ENCODE results near the gene CAND1. TPM values are rescaled to one million over a fixed set of nuclear protein-coding genes. Genes with fewer than 3 reads are reported as not detected.

The CAND1 gene
- total RNA-seq, 1 donor from 2014 or later = 166 TPM

DNA sequence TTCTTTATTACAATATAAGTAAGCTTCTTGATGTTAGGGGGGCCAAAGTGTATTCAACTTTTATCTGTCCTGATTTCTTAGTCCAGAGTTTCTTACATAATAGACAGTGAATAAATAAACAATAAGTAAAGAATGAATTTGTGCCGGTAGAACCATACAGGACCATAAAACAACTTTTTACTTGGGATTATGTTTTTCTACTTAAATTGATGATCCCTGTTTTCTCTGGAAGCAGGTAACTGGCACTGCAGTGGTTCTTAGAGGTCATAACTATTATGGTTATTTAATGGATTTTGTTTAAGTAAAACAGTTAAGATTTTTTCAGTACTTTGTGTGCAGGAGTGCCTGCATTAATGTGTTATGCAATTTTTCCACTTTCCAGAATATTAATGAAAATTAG is 10.5 kb downstream of the CAND1 start:
- DNase-seq (ENCODE audit: low spot score) = no peak
- peaks cover 6% of the 10 kb centered on the region for H3K36me3 Mint-ChIP-seq (ENCODE audit: low read depth)
- H3K9me3 Mint-ChIP-seq (ENCODE audit: low read depth) = no peaks in the 10 kb centered on the region
- H3K4me1 Mint-ChIP-seq (ENCODE audit: low read depth) = peaks cover 48% of the 10 kb centered on the region
- peak overlapping the region; percentile 1 for H3K27ac Mint-ChIP-seq (ENCODE audit: unreplicated experiment)
- no peak overlapping the region for H3K4me3 Mint-ChIP-seq (ENCODE audit: unreplicated experiment)
- no peaks in the 10 kb centered on the region for H3K27me3 Mint-ChIP-seq (ENCODE audit: low read depth)
- TF ChIP-seq, protein P1, sequence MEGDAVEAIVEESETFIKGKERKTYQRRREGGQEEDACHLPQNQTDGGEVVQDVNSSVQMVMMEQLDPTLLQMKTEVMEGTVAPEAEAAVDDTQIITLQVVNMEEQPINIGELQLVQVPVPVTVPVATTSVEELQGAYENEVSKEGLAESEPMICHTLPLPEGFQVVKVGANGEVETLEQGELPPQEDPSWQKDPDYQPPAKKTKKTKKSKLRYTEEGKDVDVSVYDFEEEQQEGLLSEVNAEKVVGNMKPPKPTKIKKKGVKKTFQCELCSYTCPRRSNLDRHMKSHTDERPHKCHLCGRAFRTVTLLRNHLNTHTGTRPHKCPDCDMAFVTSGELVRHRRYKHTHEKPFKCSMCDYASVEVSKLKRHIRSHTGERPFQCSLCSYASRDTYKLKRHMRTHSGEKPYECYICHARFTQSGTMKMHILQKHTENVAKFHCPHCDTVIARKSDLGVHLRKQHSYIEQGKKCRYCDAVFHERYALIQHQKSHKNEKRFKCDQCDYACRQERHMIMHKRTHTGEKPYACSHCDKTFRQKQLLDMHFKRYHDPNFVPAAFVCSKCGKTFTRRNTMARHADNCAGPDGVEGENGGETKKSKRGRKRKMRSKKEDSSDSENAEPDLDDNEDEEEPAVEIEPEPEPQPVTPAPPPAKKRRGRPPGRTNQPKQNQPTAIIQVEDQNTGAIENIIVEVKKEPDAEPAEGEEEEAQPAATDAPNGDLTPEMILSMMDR (IDR thresholded peaks at IDR 0.05) = no peak

DNA sequence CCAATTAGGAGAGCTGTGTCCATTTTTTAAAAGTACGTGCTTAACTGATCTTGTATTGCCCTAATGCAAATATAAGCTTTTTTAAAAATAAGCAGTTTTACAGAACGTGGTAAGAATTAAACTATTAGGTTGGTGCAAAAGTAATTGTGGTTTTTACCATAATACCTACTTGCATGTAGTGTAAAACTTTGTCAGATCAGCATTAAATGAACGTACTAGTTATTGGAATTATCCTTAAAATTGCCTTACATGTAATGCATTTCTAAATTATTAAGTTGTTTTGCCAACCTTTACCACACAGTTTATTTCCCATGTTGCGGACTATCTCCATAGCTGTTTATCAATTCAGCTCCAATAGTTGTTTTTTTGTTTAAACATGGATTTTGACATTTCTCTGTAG is 10.9 kb downstream of the CAND1 start:
- TF ChIP-seq, protein P1 (IDR thresholded peaks at IDR 0.05) = no peak
- Mint-ChIP-seq H3K36me3 (ENCODE audit: low read depth) (peaks cover 8% of the 10 kb centered on the region), H3K9me3 (ENCODE audit: low read depth) (no peaks in the 10 kb centered on the region), H3K4me3 (ENCODE audit: unreplicated experiment) (no peak overlapping the region), H3K27me3 (ENCODE audit: low read depth) (no peaks in the 10 kb centered on the region), H3K27ac (ENCODE audit: unreplicated experiment) (peak overlapping the region; percentile 1), H3K4me1 (ENCODE audit: low read depth) (peaks cover 43% of the 10 kb centered on the region)
- DNase-seq (ENCODE audit: low spot score) = no peak

DNA sequence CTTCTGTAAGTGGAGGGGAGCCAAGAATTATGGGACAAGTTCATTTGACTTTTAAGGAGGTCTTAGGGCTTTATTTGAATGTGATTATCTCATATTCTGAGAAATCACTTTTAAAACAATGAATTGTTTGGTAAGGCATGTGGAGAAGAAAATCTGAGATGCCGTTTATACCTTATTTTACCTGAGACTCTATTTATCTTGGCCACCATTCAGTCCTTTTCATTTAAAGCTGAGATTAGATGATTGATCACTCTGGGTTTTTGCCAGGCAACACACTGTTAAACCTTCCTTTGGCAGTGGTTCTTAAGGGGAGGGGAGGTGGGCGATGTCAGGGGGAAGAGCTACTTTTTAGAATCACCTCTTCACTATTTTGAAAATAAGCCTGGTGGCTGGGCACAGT is 11.4 kb downstream of the CAND1 start:
- TF ChIP-seq, protein P1 (IDR thresholded peaks at IDR 0.05) = no peak
- Mint-ChIP-seq H3K4me3 (ENCODE audit: unreplicated experiment) (no peak overlapping the region), H3K4me1 (ENCODE audit: low read depth) (peaks cover 39% of the 10 kb centered on the region), H3K27ac (ENCODE audit: unreplicated experiment) (no peak overlapping the region), H3K9me3 (ENCODE audit: low read depth) (no peaks in the 10 kb centered on the region), H3K27me3 (ENCODE audit: low read depth) (no peaks in the 10 kb centered on the region), H3K36me3 (ENCODE audit: low read depth) (peaks cover 8% of the 10 kb centered on the region)
- no peak for DNase-seq (ENCODE audit: low spot score)

DNA sequence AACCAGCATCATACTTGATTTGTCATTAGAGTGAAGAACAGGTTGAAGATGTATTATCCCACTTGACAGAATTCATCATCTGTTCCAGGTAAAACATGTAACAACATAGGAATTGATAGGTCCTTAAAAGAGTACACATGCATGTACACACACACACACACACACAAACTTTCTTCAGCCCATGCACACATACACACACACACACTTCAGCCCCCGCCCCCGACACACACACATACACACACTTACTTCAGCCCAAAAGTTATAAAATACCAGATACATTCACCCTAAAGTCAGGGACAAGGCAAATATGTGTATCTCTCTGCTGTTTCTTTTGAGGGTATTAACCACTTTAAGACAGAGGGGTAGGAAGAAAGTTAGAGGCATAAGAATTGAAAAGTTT is 15.4 kb downstream of the CAND1 start:
- H3K27ac Mint-ChIP-seq (ENCODE audit: unreplicated experiment) = peak overlapping the region; percentile 10
- peaks cover 12% of the 10 kb centered on the region for H3K36me3 Mint-ChIP-seq (ENCODE audit: low read depth)
- no peaks in the 10 kb centered on the region for H3K9me3 Mint-ChIP-seq (ENCODE audit: low read depth)
- H3K4me3 Mint-ChIP-seq (ENCODE audit: unreplicated experiment) = no peak overlapping the region
- H3K4me1 Mint-ChIP-seq (ENCODE audit: low read depth) = peaks cover 10% of the 10 kb centered on the region
- H3K27me3 Mint-ChIP-seq (ENCODE audit: low read depth) = no peaks in the 10 kb centered on the region
- TF ChIP-seq, protein P1 (IDR thresholded peaks at IDR 0.05) = no peak
- DNase-seq (ENCODE audit: low spot score) = peak; percentile 66

DNA sequence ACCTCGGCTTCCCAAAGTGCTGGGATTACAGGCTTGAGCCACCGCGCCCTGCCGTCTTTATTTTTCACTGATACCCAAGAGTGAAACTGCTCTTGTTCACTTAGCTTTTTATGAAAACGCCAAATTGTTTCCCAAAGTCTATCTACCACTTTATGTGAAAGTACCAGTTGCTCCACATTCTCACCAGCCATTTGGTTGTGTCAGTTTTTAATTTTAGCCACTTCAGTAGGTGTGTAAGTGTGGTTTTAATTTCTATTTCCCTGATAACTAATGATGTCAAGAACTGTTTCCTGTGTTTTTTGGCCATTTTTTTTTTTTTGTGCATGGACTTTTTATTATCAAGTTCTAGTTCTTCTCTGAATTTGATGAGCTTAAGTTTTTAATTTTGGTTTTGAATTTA is 17.1 kb downstream of the CAND1 start:
- Mint-ChIP-seq H3K4me3 (ENCODE audit: unreplicated experiment) (no peak overlapping the region), H3K27ac (ENCODE audit: unreplicated experiment) (no peak overlapping the region), H3K4me1 (ENCODE audit: low read depth) (peaks cover 3% of the 10 kb centered on the region), H3K27me3 (ENCODE audit: low read depth) (no peaks in the 10 kb centered on the region), H3K9me3 (ENCODE audit: low read depth) (no peaks in the 10 kb centered on the region), H3K36me3 (ENCODE audit: low read depth) (peaks cover 14% of the 10 kb centered on the region)
- TF ChIP-seq, protein P1 (IDR thresholded peaks at IDR 0.05) = no peak
- peak; percentile 26 for DNase-seq (ENCODE audit: low spot score)

Data from chondrocyte (in vitro differentiated cells).